D721Med (cell line): ENCODE measurements around the gene MUC21.
"Not testable (repeated sequence)": the region's sequence is repeated elsewhere in the genome, so short reads cannot be mapped to it uniquely, and the experiment has no call there.

Source experiments
- DNase-seq: peaks from one replicate; pipeline ENCODE4 v3.0.0; 2011; ENCODE audit warnings: low spot score; ENCODE audit not compliant: insufficient read length
- FAIRE-seq: peaks from 2 replicates; lab custom pipeline; 2011; peaks lifted over from hg19 to GRCh38; lab: Jason Lieb, UNC
- TF ChIP-seq, protein P1 (sequence below): IDR thresholded peaks from 2 replicates; pipeline ENCODE4 v1.5.1; 2012; ENCODE audit warnings: mild to moderate bottlenecking, control low read depth; ENCODE audit not compliant: insufficient read depth; ENCODE audit errors: missing control alignments

Gene MUC21

DNA sequence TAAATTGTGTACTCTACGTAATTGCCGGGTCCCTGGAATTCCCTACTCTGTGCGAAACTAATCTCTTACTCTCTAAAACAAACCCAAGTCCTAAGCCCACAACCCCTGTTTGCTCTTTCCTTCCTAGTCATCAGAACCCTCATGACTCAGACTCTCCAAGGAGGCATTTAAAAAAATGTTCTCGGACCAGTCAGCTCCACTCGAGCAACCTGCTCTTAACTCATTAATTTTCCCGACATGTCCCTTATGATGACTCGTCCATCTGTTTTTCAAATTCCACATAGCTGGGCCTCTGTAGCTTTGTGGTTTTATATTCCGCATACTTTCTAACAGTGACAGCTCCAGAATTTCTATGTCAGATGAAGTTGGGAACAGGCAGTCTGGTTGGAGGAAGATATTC is 24.2 kb downstream of the MUC21 start:
- TF ChIP-seq, protein P1, sequence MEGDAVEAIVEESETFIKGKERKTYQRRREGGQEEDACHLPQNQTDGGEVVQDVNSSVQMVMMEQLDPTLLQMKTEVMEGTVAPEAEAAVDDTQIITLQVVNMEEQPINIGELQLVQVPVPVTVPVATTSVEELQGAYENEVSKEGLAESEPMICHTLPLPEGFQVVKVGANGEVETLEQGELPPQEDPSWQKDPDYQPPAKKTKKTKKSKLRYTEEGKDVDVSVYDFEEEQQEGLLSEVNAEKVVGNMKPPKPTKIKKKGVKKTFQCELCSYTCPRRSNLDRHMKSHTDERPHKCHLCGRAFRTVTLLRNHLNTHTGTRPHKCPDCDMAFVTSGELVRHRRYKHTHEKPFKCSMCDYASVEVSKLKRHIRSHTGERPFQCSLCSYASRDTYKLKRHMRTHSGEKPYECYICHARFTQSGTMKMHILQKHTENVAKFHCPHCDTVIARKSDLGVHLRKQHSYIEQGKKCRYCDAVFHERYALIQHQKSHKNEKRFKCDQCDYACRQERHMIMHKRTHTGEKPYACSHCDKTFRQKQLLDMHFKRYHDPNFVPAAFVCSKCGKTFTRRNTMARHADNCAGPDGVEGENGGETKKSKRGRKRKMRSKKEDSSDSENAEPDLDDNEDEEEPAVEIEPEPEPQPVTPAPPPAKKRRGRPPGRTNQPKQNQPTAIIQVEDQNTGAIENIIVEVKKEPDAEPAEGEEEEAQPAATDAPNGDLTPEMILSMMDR, result no peak
- FAIRE-seq (no peak), DNase-seq (no peak)

DNA sequence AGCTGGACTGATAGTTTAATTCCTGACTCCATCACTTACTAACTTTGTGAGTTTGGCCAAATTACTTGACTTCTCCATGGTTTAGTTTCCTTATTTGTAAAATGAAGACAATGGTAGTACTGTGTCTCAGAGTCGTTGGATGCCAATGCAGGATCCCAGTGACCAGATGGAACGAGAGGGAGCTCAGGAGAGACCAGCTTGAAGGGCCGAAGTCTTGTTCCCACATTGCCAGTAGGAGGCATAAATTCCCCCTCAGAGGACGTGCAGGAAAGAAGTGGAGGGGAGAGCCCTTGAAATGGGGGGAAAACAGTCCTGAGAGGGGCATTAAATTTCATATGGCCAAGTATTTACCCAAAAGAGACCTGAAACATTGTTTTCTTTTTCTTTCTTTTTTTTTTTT is 24.6 kb downstream of the MUC21 start:
- FAIRE-seq (no peak), DNase-seq (no peak)
- TF ChIP-seq, protein P1, result no peak

DNA sequence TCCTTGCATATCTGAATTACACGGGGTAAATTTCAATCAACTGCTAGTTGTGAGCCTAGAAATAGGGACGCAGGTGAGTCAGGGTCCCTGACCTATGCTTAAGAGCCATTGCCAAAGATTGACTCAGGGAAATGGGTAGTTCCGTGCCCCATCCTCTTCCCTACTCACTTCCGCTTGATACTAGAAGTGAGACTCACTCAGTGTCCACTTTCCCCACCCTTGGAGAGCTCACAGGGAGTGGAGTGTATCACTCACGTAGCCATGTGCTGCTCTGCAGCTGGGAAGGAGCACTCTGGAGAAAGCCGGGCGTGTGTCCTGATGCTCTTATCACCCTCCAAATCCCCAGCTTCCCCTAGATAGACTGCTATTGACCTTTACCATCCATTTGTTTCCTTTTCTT is 26.2 kb downstream of the MUC21 start:
- TF ChIP-seq, protein P1, result no peak
- FAIRE-seq, result no peak
- DNase-seq, result no peak

DNA sequence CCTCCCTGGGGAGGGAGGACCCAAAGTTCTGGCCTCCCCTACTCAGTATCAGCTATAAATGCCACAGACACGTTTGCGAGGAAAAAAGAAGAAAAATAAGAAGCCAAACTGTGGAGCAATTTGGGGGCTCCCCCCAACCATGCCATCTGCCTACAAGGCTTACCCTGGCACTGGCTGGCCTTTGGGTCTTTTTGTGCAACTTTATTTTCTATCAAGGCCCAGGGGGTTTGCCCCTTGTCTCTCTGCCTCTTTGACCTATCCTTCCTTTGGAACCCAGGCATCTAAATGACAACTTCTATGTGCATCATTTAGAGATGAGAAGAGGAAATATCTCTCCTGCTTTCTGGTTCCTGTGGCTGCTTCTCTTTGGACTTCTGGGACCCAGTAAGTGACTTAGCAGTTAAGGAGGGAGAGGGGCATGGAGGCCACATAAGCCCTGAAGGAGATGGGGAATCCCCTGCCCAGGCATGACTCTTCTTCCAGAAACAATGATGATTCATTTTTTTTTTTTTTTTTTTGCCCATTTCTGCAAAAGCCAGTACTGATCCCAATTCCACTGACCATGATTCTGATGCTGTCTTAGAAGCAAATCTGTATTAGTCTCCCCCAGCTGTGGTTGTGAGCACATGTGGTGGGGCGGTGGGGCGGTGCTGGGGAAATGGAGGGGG is 27.0 kb downstream of the MUC21 start, which contains the start of gene MUC22:
Gene MUC22, plus strand, starts transcription at position 82 of the 668 bp plus-strand sequence. Its CDS starts 233 bp downstream, at position 315.
- DNase-seq (no peak), FAIRE-seq (no peak)
- TF ChIP-seq, protein P1, result no peak

DNA sequence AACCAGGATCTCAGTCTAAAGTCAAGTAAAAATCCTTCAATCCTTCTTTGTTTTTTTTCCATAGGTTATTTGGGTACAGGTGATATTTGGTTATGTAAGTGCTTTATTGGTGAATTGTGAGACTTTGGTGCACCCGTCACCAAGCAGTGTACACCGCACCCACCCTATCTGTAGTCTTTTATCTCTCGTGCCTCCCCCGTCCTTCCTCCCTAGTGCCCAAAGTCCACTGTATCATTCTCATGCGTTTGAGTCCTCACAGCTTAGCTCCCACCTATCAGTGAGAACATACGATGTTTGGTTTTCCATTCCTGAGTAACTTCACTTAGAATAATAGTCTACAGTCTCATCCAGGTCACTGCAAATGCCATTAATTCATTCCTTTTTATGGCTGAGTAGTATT is 27.6 kb downstream of the MUC21 start:
- FAIRE-seq (no peak), DNase-seq (no peak)

DNA sequence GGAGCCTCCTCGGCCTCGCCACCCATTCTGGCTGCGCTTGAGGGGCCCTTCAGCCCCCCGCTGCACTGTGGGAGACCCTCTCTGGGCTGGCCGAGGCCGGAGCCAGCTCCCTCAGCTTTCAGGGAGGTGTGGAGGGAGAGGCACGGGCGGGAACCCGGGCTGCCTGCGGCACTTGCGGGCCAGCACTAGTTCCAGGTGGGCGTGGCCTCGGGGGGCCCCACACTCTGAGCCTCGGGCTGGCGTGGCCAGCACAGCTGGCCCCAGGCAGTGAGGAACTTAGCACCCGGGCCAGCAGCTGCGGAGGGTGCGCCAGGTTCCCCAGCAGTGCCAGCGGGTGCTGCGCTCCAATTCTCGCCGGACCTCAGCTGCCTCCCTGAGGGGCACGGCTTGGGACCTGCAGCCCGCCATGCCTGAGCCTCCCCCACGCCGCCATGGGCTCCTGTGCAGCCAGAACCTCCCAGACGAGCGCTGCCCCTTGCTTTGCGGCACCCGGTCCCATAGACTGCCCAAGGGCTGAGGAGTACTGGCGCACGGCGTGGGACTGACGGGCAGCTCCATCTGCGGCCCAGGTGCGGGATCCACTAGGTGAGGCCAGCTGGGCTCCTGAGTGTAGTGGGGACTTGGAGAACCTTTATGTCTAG is 33.3 kb downstream of the MUC21 start:
- FAIRE-seq, result no peak
- TF ChIP-seq, protein P1, result no peak
- DNase-seq, result no peak

More for the DNA sequence above, 27.6 kb downstream of the MUC21 start:
- TF ChIP-seq, protein P1, result no peak

DNA sequence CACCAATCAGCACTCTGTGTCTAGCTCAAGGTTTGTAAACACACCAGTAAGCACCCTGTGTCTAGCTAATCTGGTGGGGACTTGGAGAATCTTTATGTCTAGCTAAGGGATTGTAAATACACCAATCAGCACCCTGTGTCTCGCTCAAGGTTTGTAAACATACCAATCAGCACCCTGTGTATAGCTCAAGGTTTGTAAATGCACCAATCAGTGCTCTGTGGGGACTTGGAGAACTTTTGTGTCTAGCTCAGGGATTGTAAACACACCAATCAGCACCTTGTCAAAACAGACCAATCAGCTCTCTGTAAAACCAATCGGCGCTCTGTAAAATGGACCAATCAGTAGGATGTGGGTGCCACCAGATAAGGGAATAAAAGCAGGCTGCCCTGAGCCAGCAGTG is 33.9 kb downstream of the MUC21 start:
- not testable (repeated sequence) for DNase-seq, FAIRE-seq
